Loucy (cell line): ENCODE data around the gene NAALAD2.
A peak's percentile ranks its signal among the peaks of the same experiment; 100 is the strongest.
"Not testable (repeated sequence)": the region's sequence is repeated elsewhere in the genome, so short reads cannot be mapped to it uniquely, and the experiment has no call there.

Experiments
- H2AFZ ChIP-seq: fragments of 200-600 bp; sonication (generic); 2 replicates; pipeline ENCODE4 v1.6.0; 2016; ENCODE audit warnings: antibody characterized with exemption, mild to moderate bottlenecking, low read length, moderate library complexity
- H3F3A ChIP-seq: fragments of 200-600 bp; 2 replicates; pipeline ENCODE4 v1.6.0; 2016; ENCODE audit warnings: antibody characterized with exemption, low read depth, mild to moderate bottlenecking
- H3K27me3 ChIP-seq: fragments of 200-600 bp; sonication (generic); 2 replicates; pipeline ENCODE4 v1.6.1; 2014; ENCODE audit warnings: low read length, mild to moderate bottlenecking; ENCODE audit not compliant: insufficient read depth, poor library complexity, severe bottlenecking
- H3K36me3 ChIP-seq: fragments of 200-600 bp; sonication (generic); 2 replicates; pipeline ENCODE4 v1.6.1; 2016; ENCODE audit warnings: low read length; ENCODE audit not compliant: insufficient read depth
- H3K4me1 ChIP-seq: fragments of 200-600 bp; sonication (generic); 2 replicates; pipeline ENCODE4 v1.5.1; 2014; ENCODE audit warnings: low read length, mild to moderate bottlenecking; ENCODE audit not compliant: insufficient read depth, poor library complexity, severe bottlenecking
- H3K4me2 ChIP-seq: fragments of 200-600 bp; sonication (generic); 2 replicates; pipeline ENCODE4 v1.6.0; 2014; ENCODE audit warnings: antibody characterized with exemption, low read length, low read depth, mild to moderate bottlenecking; ENCODE audit not compliant: poor library complexity, severe bottlenecking
- H3K4me3 ChIP-seq: fragments of 200-600 bp; sonication (generic); 2 replicates; pipeline ENCODE4 v1.5.1; 2014; ENCODE audit warnings: low read length, mild to moderate bottlenecking, mixed read lengths; ENCODE audit not compliant: poor library complexity, severe bottlenecking
- H3K79me2 ChIP-seq: fragments of 200-600 bp; sonication (generic); 2 replicates; pipeline ENCODE4 v1.6.1; 2014; ENCODE audit warnings: low read length; ENCODE audit not compliant: insufficient read depth
- H3K9ac ChIP-seq: fragments of 200-600 bp; sonication (generic); 2 replicates; pipeline ENCODE4 v1.6.0; 2014; ENCODE audit warnings: mild to moderate bottlenecking, low read depth, low read length, moderate library complexity; ENCODE audit not compliant: poor library complexity, severe bottlenecking
- H3K9me2 ChIP-seq: fragments of 200-600 bp; sonication (generic); replicated peaks from 2 replicates; pipeline ENCODE4 v1.6.1; 2016; ENCODE audit warnings: low read depth, low read length, mixed read lengths
- H3K9me3 ChIP-seq: fragments of 200-600 bp; sonication (generic); 2 replicates; pipeline ENCODE4 v1.6.1; 2014; ENCODE audit warnings: mild to moderate bottlenecking, antibody characterized with exemption, low read length, low read depth; ENCODE audit not compliant: insufficient read depth
- H4K20me1 ChIP-seq: fragments of 200-600 bp; sonication (generic); 2 replicates; pipeline ENCODE4 v1.6.0; 2014; ENCODE audit warnings: antibody characterized with exemption, low read length, mild to moderate bottlenecking; ENCODE audit not compliant: insufficient read depth, poor library complexity, severe bottlenecking
- EZH2phosphoT487 ChIP-seq: fragments of 200-600 bp; IDR thresholded peaks from 2 replicates; pipeline ENCODE4 v1.6.1; 2018; ENCODE audit warnings: antibody characterized with exemption, mild to moderate bottlenecking, moderate library complexity, borderline replicate concordance
- TF ChIP-seq, protein P1 (sequence below): fragments of 200-600 bp; sonication (generic); conservative IDR thresholded peaks from 2 replicates; pipeline ENCODE4 v1.5.1; 2014; ENCODE audit warnings: mild to moderate bottlenecking, antibody characterized with exemption, low read length

NAALAD2 gene

DNA sequence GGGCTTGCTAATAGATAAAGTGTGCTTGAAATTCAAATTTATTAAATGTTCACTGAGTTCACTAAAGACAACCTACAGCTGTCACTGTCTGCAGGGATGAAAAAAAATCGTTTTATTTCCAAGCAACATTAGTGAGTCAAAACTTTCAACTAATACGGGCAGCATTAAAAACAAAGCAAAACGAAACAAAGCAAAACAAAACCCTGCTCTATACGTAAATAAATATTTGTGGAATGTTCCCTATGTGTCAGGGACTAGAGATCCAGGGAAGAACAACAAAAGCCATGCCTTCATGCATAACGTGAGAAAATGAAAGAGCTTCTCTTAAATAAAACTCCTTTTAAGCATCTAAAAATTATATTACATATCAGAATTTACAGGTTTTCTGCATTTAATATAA is 553 bp downstream of the NAALAD2 start:
- H3K4me2 ChIP-seq, result no peak overlapping the region
- H3K9me3 ChIP-seq, result no peaks in the 10 kb centered on the region
- TF ChIP-seq, protein P1, sequence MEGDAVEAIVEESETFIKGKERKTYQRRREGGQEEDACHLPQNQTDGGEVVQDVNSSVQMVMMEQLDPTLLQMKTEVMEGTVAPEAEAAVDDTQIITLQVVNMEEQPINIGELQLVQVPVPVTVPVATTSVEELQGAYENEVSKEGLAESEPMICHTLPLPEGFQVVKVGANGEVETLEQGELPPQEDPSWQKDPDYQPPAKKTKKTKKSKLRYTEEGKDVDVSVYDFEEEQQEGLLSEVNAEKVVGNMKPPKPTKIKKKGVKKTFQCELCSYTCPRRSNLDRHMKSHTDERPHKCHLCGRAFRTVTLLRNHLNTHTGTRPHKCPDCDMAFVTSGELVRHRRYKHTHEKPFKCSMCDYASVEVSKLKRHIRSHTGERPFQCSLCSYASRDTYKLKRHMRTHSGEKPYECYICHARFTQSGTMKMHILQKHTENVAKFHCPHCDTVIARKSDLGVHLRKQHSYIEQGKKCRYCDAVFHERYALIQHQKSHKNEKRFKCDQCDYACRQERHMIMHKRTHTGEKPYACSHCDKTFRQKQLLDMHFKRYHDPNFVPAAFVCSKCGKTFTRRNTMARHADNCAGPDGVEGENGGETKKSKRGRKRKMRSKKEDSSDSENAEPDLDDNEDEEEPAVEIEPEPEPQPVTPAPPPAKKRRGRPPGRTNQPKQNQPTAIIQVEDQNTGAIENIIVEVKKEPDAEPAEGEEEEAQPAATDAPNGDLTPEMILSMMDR, result no peak
- TF ChIP-seq EZH2phosphoT487, result no peak
- H4K20me1 ChIP-seq, result no peaks in the 10 kb centered on the region
- no peak overlapping the region for H2AFZ ChIP-seq
- no peaks in the 10 kb centered on the region for H3K27me3 ChIP-seq
- H3K4me1 ChIP-seq, result no peaks in the 10 kb centered on the region
- H3K36me3 ChIP-seq, result no peaks in the 10 kb centered on the region
- no peaks in the 10 kb centered on the region for H3F3A ChIP-seq
- no peaks in the 10 kb centered on the region for H3K9me2 ChIP-seq
- H3K79me2 ChIP-seq, result no peaks in the 10 kb centered on the region
- no peak overlapping the region for H3K4me3 ChIP-seq
- H3K9ac ChIP-seq, result no peak overlapping the region

DNA sequence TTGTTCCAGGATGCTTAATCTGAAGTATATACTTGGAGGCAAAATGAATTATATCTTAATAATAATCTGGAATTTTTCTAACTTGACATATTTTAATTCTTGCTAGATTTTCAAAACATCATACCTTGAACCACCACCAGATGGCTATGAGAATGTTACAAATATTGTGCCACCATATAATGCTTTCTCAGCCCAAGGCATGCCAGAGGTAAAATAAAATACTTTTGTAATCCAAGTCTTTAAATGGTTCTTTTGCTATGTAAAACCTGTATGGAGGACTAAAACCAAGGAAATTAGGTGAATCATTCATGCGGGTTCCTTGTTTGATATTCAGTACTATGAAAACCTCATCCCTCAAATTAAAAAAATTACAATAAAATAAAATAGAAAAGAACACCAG is 14.4 kb downstream of the NAALAD2 start:
- H3K27me3 ChIP-seq, result no peaks in the 10 kb centered on the region
- H3K4me3 ChIP-seq, result no peak overlapping the region
- no peaks in the 10 kb centered on the region for H3K4me1 ChIP-seq
- TF ChIP-seq EZH2phosphoT487, result no peak
- TF ChIP-seq, protein P1, result peak; percentile 33; the same call in 1 of the 2 replicates
- no peak overlapping the region for H3K9ac ChIP-seq
- no peaks in the 10 kb centered on the region for H3K9me2 ChIP-seq
- no peaks in the 10 kb centered on the region for H3K36me3 ChIP-seq
- H3K4me2 ChIP-seq, result no peak overlapping the region
- no peaks in the 10 kb centered on the region for H3K79me2 ChIP-seq
- H3F3A ChIP-seq, result no peaks in the 10 kb centered on the region
- H2AFZ ChIP-seq, result no peak overlapping the region
- no peaks in the 10 kb centered on the region for H3K9me3 ChIP-seq
- no peaks in the 10 kb centered on the region for H4K20me1 ChIP-seq

DNA sequence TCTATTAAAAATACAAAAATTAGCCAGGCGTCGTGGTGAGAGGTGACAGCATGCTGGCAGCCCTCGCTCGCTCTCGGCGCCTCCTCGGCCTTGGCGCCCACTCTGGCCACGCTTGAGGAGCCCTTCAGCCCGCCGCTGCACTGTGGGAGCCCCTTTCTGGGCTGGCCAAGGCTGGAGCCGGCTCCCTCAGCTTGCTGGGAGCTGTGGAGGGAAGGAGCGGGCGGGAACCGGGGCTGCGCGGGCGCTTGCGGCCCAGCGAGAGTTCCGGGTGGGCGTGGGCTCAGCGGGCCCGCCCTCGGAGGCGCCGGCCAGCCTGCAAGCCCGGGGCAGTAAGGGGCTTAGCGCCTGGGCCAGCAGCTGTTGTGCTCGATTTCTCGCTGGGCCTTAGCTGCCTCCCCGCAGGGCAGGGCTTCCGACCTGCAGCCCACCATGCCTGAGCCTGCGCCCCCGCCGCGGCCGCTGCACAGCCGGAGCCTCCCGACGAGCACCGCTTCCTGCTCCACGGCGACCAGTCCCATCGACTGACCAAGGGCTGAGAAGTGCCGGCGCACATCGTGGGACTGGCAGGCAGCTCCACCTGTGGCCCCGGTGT is 32.6 kb downstream of the NAALAD2 start:
- not testable (repeated sequence) for H2AFZ ChIP-seq, H3K4me3 ChIP-seq, H3K4me2 ChIP-seq

DNA sequence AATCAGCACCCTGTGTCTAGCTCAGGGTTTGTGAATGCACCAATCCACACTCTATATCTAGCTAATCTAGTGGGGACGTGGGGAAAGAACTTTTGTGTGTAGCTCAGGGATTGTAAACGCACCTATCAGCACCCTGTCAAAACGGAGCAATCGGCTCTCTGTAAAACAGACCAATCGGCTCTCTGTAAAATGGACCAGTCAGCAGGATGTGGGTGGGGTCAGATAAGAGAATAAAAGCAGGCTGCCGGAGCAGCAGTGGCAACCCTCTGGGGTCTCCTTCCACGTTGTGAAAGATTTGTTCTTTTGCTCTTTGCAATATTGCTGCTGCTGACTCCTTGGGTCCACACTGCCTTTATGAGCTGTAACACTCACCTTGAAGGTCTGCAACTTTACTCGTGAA is 33.2 kb downstream of the NAALAD2 start:
- not testable (repeated sequence) for H3F3A ChIP-seq, H3K4me2 ChIP-seq, H4K20me1 ChIP-seq, H3K4me1 ChIP-seq, H2AFZ ChIP-seq, H3K27me3 ChIP-seq, H3K9ac ChIP-seq, H3K9me2 ChIP-seq, H3K36me3 ChIP-seq, H3K4me3 ChIP-seq, H3K79me2 ChIP-seq, H3K9me3 ChIP-seq

More for the DNA sequence above, 32.6 kb downstream of the NAALAD2 start:
- not testable (repeated sequence) for H3K27me3 ChIP-seq, H3K9me2 ChIP-seq, H3K9me3 ChIP-seq, H3F3A ChIP-seq, H3K9ac ChIP-seq, H3K4me1 ChIP-seq, H3K79me2 ChIP-seq, H3K36me3 ChIP-seq, H4K20me1 ChIP-seq
